ENCODE data around the gene THOC2.
"Not testable (repeated sequence)": the region's sequence is repeated elsewhere in the genome, so short reads cannot be mapped to it uniquely, and the experiment has no call there.

GRCh38 chrX:123735137-123735536 is 2.3 kb upstream of the THOC2 start:
- not testable (repeated sequence) for TF ChIP-seq POLR2A (IDR thresholded peaks at IDR 0.05; ENCODE audit: low read depth, low read length); SPI1 (IDR thresholded peaks at IDR 0.05; ENCODE audit: low read depth, low read length); POLR2AphosphoS5 (IDR thresholded peaks at IDR 0.05; ENCODE audit: low read depth, low read length); POU2F2 (IDR thresholded peaks at IDR 0.05; ENCODE audit: low read depth, low read length); PAX5 (IDR thresholded peaks at IDR 0.05; ENCODE audit: insufficient read depth, low read length, severe bottlenecking)
